HG03521 (cell line): ENCODE measurements around the gene SH3GL1.
"Not testable (repeated sequence)": the region's sequence is repeated elsewhere in the genome, so short reads cannot be mapped to it uniquely, and the experiment has no call there.

Experiments
- ATAC-seq: cut with Tn5 transposase; IDR thresholded peaks from one replicate; pipeline ENCODE4 v1.9.1; 2021; ENCODE audit warnings: mild to moderate bottlenecking, moderate library complexity; ENCODE audit not compliant: unreplicated experiment

Gene SH3GL1

DNA sequence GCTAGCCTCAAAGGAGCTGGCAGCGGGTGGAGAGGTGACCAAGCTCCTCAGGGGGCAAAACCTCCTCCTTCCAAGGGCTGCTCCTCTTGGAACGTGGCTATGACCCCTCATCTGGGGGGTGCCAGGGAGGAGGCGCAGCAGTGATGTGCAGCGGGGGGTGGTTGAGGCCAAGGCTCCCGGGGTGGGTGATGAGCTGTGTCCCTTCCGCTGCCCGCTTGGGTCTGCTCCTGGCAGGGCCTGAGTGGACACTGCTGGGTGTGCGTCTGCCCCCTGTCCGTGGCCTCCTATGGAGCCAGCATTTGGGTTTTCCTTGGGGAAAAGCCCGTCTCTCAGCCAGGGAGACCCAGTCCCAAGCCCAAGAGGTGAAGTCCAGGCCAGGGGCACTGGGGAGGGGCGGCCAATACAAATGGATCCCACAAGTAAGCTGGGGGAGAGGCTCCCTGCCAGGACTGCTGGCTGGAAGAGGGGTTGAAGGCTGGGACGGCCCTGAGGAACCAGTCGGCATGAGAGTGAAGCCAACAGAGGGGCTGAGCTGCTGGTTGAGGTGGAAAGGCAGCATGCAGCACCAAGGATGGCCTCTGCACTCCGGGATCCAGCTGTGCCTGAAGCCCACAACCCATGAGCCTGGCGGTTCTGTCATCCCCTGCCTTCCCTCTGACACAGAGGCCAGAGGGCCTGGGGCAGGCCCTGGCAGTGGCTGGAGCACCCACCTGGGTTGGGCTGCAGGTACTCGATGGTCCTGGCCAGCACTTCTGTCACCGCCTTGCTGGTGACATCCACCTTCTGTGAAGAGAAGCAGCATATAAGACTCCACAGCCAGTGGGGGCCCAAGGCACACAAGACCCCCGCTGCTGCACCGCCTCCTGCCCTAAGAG is 34.3 kb downstream of the SH3GL1 start:
- no peak for ATAC-seq

DNA sequence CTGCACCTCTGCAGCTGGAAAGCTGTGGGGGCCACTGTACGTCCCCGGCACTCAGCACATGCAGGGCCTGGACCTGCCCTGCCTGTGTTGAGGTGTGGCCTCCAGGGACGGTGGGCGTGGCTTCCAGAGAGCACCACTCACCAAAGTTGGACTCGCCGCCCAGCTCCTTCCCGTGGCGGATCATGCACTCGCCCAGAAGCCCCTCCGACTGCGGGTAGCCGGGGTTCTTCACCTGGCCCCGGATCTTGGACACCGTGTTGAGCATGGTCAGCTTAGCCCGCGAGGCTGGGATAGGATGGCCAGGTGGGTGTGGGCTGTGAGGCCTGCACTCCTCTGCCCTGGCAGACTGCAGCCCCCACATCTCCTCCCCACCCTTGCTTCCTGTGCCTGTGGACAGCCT is 35.0 kb downstream of the SH3GL1 start:
- no peak for ATAC-seq

DNA sequence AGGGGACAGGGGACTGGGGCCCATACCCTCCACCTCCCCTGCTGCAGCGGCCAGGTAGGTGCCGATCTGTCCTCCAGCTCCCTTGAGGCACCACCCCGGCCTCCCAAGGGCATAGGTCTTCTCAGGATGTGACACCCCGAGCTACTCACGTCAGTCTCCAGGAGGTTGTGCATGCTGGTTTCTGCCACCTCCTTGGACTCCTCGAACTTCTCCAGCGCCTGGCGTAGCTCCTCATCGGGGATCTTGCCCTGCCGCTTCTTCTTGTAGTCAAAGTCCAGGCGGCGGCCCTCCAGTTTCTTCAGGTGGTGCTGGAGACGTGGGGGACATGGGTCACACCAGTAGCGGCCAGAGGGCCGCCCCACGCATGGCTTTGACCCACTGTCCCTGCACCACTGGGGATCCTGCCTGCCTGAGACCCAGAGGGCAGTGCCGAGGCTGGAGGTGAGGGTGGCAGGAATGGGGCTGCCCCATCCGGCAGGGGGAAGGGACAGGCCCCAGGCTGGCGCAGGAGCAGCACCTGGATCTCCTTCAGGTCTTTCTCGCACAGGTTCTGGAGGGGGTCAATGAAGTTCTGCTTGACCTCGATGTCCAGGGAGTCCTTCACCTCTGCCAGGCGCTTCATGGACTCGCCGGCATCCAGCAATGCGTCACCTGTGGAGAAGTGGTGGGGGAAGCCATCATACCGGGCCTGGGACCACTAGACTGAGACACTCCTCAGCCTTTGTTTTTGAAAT is 36.6 kb downstream of the SH3GL1 start:
- ATAC-seq = no peak

DNA sequence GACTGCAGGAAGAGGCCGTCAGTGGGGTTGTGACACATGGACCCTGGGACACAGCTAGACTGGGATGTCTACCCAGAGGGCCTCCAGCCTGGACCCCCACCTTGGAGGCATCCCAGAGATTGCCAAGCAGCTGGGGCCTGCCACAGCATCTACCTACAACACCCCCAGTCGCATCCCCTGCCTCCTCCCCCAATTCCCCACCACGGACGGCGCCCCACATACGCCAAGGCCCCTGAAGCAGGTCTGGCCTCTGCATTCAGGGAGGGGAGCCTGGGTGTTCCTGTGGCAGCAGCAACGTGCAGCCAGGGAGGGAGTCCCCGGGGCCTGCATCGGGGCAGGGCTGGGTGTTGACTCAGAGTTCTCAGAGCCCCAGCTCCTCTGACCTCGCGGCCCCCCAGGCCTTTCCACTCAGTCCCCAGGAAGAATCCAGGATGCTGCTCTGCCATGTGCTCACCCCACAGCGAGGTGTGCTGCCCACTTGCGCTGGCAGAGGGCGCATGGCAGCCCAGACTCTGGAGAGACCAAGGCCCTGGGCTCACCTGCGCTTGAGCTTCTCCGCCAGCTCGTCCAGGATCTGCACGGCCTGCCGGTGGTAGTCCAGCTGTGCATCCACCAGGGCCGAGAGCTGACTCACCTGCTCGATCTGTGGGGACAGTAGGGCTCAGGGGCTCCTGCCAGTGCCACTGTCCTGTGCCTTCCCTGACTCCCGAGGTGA is 37.4 kb downstream of the SH3GL1 start:
- ATAC-seq = no peak

DNA sequence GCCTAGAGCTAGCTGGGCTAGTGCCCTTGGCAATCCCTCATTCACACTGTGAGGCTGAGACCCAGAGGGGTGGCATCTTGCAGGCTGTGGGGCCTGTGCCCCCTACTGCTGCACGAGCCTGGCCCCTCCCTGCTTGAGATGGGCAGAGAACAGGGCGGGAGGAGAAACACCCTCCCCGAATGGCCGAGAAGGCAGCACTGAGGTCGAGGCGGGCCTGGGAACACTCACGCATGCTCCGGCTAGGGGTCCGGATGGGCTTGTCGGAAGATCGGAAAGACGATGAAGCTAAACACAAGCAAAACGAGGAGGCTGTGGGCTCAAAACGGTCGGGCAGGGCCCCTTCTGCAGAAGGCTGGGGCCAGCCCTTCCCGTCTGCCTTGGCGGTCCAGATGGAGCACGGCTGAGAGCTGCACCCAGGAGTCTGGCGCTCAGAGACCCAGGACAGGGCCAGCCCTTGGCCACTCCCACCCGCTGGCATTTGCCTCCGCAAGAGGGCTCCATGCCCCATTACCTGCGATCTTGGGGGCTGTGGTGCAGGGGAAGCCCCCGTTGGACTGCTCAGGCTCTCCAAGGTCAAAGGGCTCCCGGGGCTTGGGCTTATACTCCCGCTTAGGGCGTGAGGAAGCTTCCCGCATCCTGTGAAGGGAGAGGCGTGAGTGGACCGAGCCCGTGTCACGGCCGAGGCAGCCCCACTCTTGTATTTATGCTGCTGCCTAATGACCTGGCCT is 38.1 kb downstream of the SH3GL1 start:
- ATAC-seq = no peak

DNA sequence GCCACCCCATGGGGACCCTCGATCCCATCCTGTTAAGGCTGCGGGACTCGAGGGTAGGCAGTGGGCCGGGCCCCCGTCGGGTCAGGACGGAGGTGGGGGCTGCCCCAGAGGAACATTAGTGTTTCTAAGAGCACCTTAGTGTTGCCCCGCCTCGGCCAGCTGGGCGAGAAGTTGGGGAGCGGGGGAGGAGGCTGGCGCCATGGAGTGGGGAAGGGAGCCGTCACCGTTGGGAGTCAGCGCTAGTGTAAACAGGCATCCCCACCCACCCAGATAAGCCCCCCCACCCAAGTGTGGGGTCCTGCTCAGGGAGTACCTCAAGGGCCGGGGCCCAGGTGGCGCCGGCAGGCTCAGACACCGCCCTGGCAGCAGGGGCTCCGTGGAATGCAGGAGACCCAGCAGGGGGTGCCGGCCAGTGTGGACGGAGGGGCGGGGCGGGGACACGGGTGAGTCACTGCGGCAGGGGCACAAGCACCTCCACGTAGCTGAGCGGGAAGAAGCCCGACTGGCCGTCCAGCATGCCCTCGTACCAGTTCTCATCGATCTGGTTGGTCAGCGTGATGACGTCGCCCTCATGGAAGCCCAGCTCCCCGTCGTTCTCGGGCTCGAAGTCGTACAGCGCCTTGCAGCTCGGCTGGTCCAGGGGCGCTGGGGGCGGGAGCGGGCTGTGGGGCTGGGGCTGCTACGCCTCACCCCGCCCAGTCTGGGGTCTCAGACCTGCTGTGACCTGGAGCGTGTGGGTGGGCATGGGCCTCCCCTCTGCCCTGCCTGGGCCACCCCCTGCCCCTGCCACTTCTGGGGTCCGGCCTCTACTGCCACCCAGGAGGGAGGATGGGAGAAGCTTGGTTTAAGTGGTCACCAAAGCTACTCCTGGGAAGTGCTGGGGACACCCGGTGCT is 38.9 kb downstream of the SH3GL1 start:
- ATAC-seq = no peak

DNA sequence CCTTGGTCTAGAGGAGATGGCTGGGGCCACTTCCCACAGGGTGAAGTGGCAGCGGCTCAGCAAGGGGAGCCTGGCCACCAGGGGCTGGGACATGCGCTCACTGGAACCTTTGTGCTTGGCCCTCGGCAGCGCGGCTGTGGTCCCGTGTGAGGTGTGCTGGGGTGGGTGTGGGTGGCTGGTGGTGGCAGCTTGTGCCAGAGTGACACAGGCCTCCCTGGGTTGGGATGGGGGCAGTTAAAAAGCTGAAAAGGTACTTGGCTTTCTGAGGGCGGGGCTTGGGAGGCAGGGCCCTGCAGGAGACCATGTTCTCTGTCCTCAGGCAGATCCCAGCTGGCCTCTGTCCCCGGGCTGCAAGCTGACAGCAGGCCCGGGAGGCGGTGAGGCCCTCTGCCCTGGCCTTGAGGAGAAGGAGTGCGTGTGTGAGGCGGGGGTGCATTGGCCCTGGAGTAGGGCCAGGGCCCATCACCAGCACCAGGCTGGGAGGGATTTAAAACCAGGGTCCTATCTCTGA is 39.7 kb downstream of the SH3GL1 start:
- no peak for ATAC-seq

DNA sequence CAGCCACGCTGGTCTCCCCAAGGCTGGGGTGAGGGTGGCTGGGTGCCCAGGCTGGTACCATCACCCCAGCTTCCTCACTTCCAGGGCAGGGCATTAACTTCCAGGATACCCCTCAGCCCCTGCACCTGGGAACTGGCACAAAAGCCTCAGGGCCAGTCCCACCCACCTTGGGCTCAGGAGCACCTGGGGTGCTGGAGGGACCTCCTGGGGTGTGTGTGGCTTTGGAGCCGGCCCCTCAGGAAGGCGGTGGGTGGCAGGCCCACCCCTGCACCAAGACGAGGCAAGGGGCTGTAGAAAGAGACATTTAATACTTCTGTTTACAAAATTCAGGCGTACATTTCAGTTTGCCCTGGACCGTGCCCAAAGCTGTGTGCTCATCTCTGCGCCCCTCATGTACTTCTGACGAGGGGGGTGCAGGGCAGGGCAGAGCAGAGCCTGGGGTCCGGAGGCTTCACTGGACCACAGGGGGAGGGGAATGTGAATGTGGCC is 40.2 kb downstream of the SH3GL1 start:
- ATAC-seq = no peak

DNA sequence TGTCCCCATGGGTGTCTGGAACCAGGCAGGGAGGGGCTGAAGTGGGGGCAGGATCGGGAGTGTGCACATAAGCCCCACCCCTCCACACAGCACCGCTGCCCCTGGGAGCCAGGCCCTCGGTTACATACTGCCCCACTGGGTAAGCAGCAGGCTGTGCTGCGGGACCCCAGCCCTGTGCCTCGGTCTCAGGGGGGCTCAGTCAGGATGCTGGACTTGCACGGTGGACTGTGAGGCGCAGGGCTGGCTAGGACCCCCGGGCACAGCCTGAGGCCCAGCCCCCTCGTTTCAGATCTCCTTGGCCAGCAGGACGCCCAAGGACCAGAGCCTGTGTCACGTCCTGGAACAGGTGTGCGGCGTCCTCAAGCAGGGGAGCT is 40.7 kb downstream of the SH3GL1 start:
- ATAC-seq = no peak

DNA sequence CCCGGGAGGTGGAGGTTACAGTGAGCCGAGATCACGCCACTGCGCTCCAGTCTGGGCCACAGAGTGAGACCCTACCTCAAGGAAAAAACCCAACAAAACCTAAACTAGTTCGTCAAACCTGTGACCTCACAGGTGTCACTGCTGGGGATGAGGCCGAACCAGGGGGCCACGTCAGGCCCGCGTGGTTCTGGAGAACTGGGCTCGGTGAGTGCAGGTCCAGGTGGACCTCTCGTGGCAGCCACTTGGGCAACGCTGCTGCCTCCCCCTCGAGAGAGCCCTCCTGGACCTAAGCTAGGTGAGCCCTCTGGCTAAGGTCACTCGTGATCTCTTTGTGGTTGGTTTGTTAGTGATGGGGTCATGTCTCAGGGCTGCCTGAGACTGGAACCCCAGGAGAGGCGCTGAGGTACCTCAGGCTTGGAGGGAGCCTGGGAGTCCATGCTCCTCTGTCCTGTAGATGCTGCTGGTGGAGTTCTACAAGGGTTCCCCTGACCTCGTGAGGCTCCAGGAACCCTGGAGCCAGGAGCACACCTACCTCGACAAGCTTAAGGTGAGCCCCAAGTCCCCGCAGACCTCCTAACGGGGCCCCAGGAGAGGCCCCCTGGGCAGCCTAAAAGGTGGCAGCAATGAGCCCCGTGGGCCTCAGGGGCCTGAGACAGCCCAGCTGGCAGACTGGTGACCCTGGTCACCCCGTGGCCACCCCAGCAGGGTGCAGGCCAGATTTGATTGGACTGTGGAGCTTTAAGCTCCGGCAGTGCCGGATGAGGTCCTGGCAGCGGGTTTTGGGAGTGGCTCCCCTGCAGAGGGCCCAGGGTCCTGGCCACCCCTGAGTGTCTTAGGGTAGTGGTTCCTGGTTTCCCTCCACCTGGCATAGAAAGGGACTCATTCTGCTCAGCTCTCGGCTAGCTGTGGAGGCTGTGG is 41.4 kb downstream of the SH3GL1 start:
- ATAC-seq = no peak

DNA sequence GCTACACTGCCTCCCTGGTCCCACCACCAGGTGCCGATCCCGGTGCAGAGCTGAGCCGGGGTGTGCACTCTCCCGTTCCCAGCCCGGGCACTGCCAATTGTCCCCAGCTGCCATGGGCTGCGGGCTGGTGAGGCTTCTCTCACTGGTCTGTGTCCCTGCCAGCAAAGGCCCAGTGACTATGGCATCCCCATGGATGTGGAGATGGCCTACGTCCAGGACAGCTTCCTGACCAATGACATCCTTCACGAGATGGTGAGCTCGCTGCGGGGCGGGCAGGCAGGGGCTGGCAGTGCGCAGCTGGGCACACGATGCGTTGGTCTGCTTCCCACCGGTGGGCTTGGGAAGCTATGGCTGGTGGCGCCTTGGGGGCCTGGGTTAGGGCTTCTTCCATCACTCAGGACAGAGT is 42.4 kb downstream of the SH3GL1 start:
- ATAC-seq = no peak

DNA sequence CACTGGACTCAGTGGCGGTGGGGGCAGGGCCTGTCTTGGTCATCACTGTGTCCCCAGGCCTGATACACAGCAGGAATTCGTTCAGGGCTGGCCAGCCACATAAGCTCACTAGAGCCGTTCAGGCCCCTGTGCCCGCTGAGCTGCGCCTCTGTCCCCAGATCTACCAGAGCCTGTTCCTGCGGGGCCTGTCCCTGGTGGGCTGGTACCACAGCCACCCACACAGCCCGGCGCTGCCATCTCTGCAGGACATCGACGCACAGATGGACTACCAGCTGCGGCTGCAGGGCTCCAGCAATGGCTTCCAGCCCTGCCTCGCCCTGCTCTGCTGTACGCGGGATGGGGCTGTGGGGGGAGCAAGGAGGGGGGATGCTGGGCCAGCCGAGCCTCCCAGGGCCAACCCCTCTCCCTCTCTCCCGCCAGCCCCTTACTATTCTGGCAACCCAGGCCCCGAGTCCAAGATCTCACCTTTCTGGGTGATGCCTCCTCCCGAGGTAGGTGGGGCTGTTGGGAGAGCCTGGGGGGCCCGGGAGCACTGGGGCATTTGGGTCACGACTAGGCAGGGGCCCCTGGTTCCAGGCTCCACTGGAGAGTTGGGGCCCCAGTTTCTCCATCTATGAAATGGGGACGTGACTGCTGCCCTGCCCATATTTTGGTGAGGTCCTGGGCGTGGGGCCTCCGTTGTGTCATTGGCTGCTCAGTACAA is 43.1 kb downstream of the SH3GL1 start:
- no peak for ATAC-seq

DNA sequence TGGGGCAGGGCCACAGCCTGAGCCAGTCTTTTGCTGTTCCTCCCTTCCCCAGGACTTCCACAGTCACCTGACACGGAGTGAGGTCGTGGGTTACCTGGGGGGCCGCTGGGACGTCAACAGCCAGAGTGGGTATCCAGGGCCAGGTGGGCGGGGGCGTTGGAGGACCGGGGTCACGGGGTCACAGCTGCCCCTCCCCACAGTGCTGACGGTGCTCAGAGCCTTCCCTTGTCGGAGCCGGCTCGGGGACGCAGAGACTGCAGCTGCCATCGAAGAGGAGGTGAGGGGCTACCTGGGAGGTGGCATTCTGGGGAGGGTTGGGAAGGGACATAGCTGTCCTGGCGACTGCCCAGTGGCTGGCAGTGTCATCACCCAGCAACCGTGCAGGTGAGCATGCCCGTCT is 45.5 kb downstream of the SH3GL1 start:
- no peak for ATAC-seq

DNA sequence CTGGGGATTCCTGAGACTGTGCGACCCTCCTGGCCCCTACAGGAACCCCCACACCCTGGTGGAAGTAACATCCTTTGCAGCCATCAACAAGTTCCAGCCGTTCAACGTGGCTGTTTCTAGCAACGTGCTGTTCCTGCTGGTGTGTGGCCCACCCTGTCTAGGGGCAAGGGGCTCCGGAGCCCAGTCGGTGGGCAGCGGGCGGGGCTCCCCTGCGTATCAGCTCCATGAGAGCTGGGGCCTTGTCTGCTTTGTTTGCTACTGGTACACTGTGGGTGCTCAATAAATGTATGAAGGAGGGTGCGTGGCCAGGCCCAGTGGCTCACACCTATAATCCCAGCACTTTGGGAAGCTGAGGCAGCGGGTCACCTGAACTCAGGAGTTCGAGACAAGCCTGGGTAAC is 46.1 kb downstream of the SH3GL1 start:
- ATAC-seq = no peak

DNA sequence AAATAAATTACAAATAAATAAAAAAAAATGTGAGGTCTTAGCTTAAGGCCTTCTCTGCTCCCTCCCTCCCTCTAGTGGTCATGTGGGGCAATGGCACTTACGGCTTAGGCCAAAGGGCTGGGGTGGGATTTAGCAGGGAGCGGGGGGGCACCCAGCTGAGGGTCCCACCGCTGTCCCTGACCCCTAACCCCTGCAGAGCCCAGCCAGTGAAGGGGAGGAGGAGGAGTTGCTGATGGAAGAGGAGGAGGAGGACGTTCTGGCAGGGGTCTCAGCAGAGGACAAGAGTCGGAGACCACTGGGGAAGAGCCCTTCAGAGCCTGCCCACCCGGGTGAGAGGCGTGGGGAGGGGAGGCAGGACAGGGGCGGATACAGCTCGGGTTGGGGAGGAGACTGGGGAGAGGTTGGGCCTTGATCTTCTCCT is 47.6 kb downstream of the SH3GL1 start:
- no peak for ATAC-seq

DNA sequence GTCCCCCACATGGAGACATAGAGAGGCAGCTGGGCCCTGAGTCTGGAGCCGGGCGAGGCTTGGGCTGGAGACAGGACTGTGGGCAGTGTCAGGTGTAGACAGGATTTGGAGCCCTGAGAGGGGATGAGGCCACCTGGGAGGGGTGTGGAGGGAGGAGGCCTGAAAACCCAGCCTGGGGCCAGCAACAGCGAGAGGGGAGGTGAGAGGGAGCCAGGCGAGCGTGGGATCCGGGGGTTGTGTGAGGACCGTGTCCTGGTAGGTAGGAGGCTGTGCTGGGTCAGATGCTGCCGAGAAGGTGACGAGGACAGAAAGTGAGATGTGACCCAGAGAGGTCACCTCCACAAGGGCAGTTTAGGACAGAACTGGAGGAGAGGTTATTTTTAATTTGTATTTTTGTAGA is 49.6 kb downstream of the SH3GL1 start:
- no peak for ATAC-seq

DNA sequence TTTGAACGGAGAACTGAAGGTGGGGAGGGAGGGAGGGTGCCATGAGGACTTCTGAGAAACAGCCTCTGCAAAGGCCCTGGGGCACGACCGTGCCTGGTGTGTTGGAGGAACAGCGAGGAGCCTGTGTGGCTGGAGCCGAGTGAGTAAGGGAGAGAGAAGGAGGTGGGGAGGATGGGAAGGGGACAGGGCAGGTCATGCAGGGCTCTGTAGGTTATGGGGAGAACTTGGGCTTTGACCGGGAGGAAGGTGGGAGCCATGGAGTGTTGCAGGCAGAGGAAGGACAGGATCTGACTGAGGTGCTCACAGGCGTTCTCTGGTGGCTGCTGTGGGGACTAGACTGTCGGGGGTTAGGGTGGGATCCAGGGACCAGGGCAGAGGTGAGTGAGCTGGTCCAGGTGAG is 50.2 kb downstream of the SH3GL1 start:
- no peak for ATAC-seq

DNA sequence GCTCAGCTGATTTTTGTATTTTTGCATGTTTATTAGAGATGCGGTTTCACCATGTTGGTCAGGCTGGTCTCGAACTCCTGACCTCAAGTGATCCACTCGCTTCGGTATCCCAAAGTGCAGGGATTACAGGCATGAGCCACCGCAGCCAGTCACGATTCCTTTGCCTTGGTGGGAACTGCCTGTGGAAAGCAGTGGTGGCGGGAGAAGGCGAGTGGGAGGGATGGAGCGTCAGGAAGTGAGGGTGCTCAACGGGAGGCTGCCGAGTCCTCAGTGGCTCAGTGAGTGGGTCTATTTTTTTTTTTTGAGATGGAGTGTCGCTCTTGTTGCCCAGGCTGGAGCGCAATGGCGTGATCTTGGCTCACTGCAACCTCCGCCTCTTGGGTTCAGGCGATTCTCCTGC is 51.1 kb downstream of the SH3GL1 start:
- ATAC-seq = not testable (repeated sequence)
